ENCODE measurements around the gene HPSE2. TPM values are rescaled to one million over a fixed set of nuclear protein-coding genes. Genes with fewer than 3 reads are reported as not detected.

Gene HPSE2
- total RNA-seq, 3 donors from 2014 or later, result 2.7 to 8.0 (median 5.9) TPM

DNA sequence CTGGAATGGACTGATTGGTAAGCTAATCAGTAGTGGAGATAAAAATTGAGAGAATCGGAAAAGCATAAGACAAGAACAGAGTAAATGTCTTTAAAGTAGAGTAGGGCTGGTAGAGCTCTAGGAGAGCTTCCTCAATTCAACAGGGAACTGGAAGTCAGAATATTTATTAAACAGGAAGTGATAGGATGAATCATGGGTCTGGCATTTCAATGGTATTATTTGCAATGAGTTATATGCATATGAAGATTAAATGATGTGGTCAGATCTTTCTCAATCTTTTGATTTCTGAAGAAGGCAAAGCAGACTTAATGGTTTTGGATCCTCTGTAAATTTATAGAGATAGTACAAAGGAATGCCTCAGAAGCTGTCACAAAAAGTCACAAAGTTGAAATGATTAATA, 349.0 kb downstream of the HPSE2 start:
- Histone ChIP-seq H3K4me3 (no peak overlapping the region), H3K9me3 (no peaks in the 10 kb centered on the region), H3K27me3 (no peaks in the 10 kb centered on the region), H3K36me3 (no peaks in the 10 kb centered on the region), H3K27ac (no peak overlapping the region), H3K4me1 (no peaks in the 10 kb centered on the region)
- intact Hi-C loops (cut with DNase I; ENCODE audit: low total_unique reads), result no loop called here
- no peak for DNase-seq (ENCODE audit: low spot score in 2 of 2)
- TF ChIP-seq, protein P1, sequence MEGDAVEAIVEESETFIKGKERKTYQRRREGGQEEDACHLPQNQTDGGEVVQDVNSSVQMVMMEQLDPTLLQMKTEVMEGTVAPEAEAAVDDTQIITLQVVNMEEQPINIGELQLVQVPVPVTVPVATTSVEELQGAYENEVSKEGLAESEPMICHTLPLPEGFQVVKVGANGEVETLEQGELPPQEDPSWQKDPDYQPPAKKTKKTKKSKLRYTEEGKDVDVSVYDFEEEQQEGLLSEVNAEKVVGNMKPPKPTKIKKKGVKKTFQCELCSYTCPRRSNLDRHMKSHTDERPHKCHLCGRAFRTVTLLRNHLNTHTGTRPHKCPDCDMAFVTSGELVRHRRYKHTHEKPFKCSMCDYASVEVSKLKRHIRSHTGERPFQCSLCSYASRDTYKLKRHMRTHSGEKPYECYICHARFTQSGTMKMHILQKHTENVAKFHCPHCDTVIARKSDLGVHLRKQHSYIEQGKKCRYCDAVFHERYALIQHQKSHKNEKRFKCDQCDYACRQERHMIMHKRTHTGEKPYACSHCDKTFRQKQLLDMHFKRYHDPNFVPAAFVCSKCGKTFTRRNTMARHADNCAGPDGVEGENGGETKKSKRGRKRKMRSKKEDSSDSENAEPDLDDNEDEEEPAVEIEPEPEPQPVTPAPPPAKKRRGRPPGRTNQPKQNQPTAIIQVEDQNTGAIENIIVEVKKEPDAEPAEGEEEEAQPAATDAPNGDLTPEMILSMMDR (IDR thresholded peaks at IDR 0.05), result no peak
- TF ChIP-seq POLR2AphosphoS5 (IDR thresholded peaks at IDR 0.05) (no peak), POLR2A (IDR thresholded peaks at IDR 0.05) (no peak)

GRCh38 chr10:98885378-98885777, 350.3 kb downstream of the HPSE2 start:
- no peaks in the 10 kb centered on the region for H3K4me1 ChIP-seq
- H3K36me3 ChIP-seq, result no peaks in the 10 kb centered on the region
- H3K9me3 ChIP-seq, result no peaks in the 10 kb centered on the region
- no peak for DNase-seq (ENCODE audit: low spot score in 2 of 2)
- no peak overlapping the region for H3K4me3 ChIP-seq
- intact Hi-C loops (cut with DNase I; ENCODE audit: low total_unique reads), result no loop called here
- H3K27me3 ChIP-seq, result no peaks in the 10 kb centered on the region
- TF ChIP-seq POLR2AphosphoS5 (IDR thresholded peaks at IDR 0.05) (no peak), POLR2A (IDR thresholded peaks at IDR 0.05) (no peak)
- TF ChIP-seq, protein P1 (IDR thresholded peaks at IDR 0.05), result no peak
- H3K27ac ChIP-seq, result no peak overlapping the region

- Histone ChIP-seq H3K36me3 (no peaks in the 10 kb centered on the region), H3K9me3 (no peaks in the 10 kb centered on the region), H3K27me3 (no peaks in the 10 kb centered on the region), H3K4me3 (no peak overlapping the region), H3K4me1 (no peaks in the 10 kb centered on the region), H3K27ac (no peak overlapping the region)
- no peak for DNase-seq (ENCODE audit: low spot score in 2 of 2)
- intact Hi-C loops (cut with DNase I; ENCODE audit: low total_unique reads), result no loop called here
- TF ChIP-seq POLR2A (IDR thresholded peaks at IDR 0.05), result no peak
Measured at GRCh38 chr10:98881789-98882188, 353.9 kb downstream of the HPSE2 start.

DNA sequence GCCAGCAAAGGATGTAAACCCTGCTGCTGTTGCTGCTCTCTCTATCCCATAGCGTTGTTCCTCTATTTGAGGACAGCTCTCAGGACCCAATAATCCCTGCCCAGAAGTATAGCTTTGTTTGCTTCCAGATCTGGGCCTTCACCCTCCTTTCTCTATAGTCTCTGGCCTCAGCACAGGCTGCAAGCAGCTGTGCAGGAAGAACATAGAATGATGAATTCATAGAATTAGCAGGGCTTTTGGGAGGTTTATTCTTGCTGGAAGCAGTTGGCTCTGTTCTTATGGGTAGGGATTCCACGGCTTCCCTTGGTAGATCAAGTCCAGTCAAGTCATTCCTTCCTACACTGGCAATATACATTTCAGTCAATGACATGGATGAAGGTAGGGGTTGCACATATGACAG, 354.7 kb downstream of the HPSE2 start:
- H3K9me3 ChIP-seq, result no peaks in the 10 kb centered on the region
- DNase-seq (ENCODE audit: low spot score in 2 of 2), result no peak
- H3K27ac ChIP-seq, result no peak overlapping the region
- intact Hi-C loops (cut with DNase I; ENCODE audit: low total_unique reads), result no loop called here
- TF ChIP-seq, protein P1 (IDR thresholded peaks at IDR 0.05), result no peak
- TF ChIP-seq POLR2A (IDR thresholded peaks at IDR 0.05), result no peak
- no peak for TF ChIP-seq POLR2AphosphoS5 (IDR thresholded peaks at IDR 0.05)
- H3K4me1 ChIP-seq, result no peaks in the 10 kb centered on the region
- H3K36me3 ChIP-seq, result no peaks in the 10 kb centered on the region
- H3K4me3 ChIP-seq, result no peak overlapping the region
- H3K27me3 ChIP-seq, result no peaks in the 10 kb centered on the region

- TF ChIP-seq, protein P1 (IDR thresholded peaks at IDR 0.05), result no peak
- no peak for TF ChIP-seq POLR2AphosphoS5 (IDR thresholded peaks at IDR 0.05)
- TF ChIP-seq POLR2A (IDR thresholded peaks at IDR 0.05), result no peak
- H3K36me3 ChIP-seq, result no peaks in the 10 kb centered on the region
- H3K9me3 ChIP-seq, result no peaks in the 10 kb centered on the region
- intact Hi-C loops (cut with DNase I; ENCODE audit: low total_unique reads), result loop anchor here (5.0 kb wide), 1 partner anchor 227 kb away; no protein-coding TSS in a partner anchor
- H3K4me3 ChIP-seq, result no peak overlapping the region
- no peak for DNase-seq (ENCODE audit: low spot score in 2 of 2)
- no peaks in the 10 kb centered on the region for H3K27me3 ChIP-seq
- H3K27ac ChIP-seq, result no peak overlapping the region
- no peaks in the 10 kb centered on the region for H3K4me1 ChIP-seq
Measured at GRCh38 chr10:98878921-98879320, 356.7 kb downstream of the HPSE2 start.

DNA sequence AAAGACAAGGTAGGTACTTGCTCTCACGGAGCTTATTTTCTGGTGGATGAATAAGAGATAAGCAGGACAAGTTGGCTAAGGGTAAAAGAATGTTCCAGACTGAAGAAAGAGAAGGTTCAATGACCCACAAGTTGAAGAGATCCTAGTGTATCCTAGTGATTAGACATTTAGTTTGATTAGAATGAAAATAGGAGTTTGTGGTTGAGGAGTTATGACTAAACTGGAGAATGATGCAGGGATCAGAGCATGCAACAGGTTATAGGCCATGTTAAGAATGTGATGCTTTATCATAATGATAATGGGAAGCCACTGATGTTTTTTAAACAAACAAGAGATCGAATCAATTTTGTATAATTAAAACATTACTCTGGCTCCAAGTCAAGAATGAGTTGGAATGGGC, 357.2 kb downstream of the HPSE2 start:
- no peak for TF ChIP-seq POLR2A (IDR thresholded peaks at IDR 0.05)
- no peak for TF ChIP-seq POLR2AphosphoS5 (IDR thresholded peaks at IDR 0.05)
- H3K27ac ChIP-seq, result no peak overlapping the region
- H3K36me3 ChIP-seq, result no peaks in the 10 kb centered on the region
- intact Hi-C loops (cut with DNase I; ENCODE audit: low total_unique reads), result loop anchor here (5.0 kb wide), 1 partner anchor 226 kb away; no protein-coding TSS in a partner anchor
- no peaks in the 10 kb centered on the region for H3K4me1 ChIP-seq
- no peak for DNase-seq (ENCODE audit: low spot score in 2 of 2)
- no peaks in the 10 kb centered on the region for H3K9me3 ChIP-seq
- H3K4me3 ChIP-seq, result no peak overlapping the region
- H3K27me3 ChIP-seq, result no peaks in the 10 kb centered on the region
